HepG2 (cell line): ENCODE measurements around the gene RPL5. TPM values are rescaled to one million over a fixed set of nuclear protein-coding genes. Genes with fewer than 3 reads are reported as not detected.

ENCODE experiments used
- ATF2 ChIP-seq: sonication (generic); formaldehyde crosslinking; IDR thresholded peaks from 2 replicates; pipeline ENCODE4 v1.4.0; 2020; ENCODE audit warnings: missing genetic modification reagents
- CHD4 ChIP-seq: fragments of 200-600 bp; sonication (generic); IDR thresholded peaks from 2 replicates; pipeline ENCODE4 v1.7.0; 2017; ENCODE audit warnings: mild to moderate bottlenecking, low read length, borderline replicate concordance
- FOSL1 ChIP-seq: sonication (generic); formaldehyde crosslinking; IDR thresholded peaks from 2 replicates; pipeline ENCODE4 v1.9.0; 2021; ENCODE audit warnings: missing genetic modification reagents, borderline replicate concordance
- HNRNPH1 ChIP-seq: fragments of 200-400 bp; formaldehyde crosslinking; optimal IDR thresholded peaks from 2 replicates; pipeline ENCODE3; 2017; ENCODE audit warnings: mild to moderate bottlenecking, low read depth, low read length
- KDM6A ChIP-seq: IDR thresholded peaks from 2 replicates; pipeline ENCODE4 v1.6.1; 2016; ENCODE audit warnings: low read depth
- MEIS2 ChIP-seq: sonication (generic); formaldehyde crosslinking; IDR thresholded peaks from 2 replicates; pipeline ENCODE4 v1.9.0; 2021; ENCODE audit warnings: mild to moderate bottlenecking, missing genetic modification reagents
- MLX ChIP-seq: IDR thresholded peaks from 2 replicates; pipeline ENCODE4 v1.6.1; 2016
- NFE2L2 ChIP-seq: fragments of 150-350 bp; IDR thresholded peaks from 2 replicates; pipeline ENCODE4 v1.6.1; 2014; ENCODE audit warnings: low read length
- NR2F1 ChIP-seq, 2 experiments: fragments of 450-650 bp in 1 of 2; formaldehyde crosslinking in 1 of 2; IDR thresholded peaks; 2 replicates each; pipeline versions ENCODE4 v1.5.0 to v1.6.1; 2016 to 2020; ENCODE audit warnings: mild to moderate bottlenecking in 1 of 2, missing compliant biosample characterization in 1 of 2, missing genetic modification reagents in 1 of 2, moderate library complexity in 1 of 2
- NRL ChIP-seq: sonication (generic); formaldehyde crosslinking; IDR thresholded peaks from 2 replicates; pipeline ENCODE4 v1.5.0; 2020; ENCODE audit warnings: missing genetic modification reagents, mild to moderate bottlenecking, moderate library complexity, borderline replicate concordance
- SOX5 ChIP-seq: IDR thresholded peaks from 2 replicates; pipeline ENCODE4 v1.6.1; 2016; ENCODE audit warnings: borderline replicate concordance
- ZBTB20 ChIP-seq: sonication (generic); formaldehyde crosslinking; IDR thresholded peaks from 2 replicates; pipeline ENCODE4 v1.8.1; 2023; ENCODE audit warnings: missing genetic modification reagents, low read depth, mild to moderate bottlenecking, borderline replicate concordance
- ZFP90 ChIP-seq: sonication (generic); formaldehyde crosslinking; IDR thresholded peaks from 2 replicates; pipeline ENCODE4 v1.8.0; 2022; ENCODE audit warnings: missing genetic modification reagents, mild to moderate bottlenecking, inconsistent platforms, borderline replicate concordance
- ZHX1 ChIP-seq: sonication (generic); formaldehyde crosslinking; IDR thresholded peaks from 2 replicates; pipeline ENCODE4 v1.8.1; 2022; ENCODE audit warnings: low read depth, mild to moderate bottlenecking, missing genetic modification reagents
- ZNF136 ChIP-seq: sonication (generic); formaldehyde crosslinking; IDR thresholded peaks from 2 replicates; pipeline ENCODE4 v1.8.1; 2022; ENCODE audit warnings: low read depth, mild to moderate bottlenecking, moderate library complexity, missing genetic modification reagents
- ZNF281 ChIP-seq: sonication (generic); formaldehyde crosslinking; IDR thresholded peaks from 2 replicates; pipeline ENCODE4 v1.4.0; 2020; ENCODE audit warnings: missing genetic modification reagents, borderline replicate concordance
- ZNF557 ChIP-seq: sonication (generic); formaldehyde crosslinking; IDR thresholded peaks from 2 replicates; pipeline ENCODE4 v1.4.0; 2020; ENCODE audit warnings: missing genetic modification reagents
- ZNF558 ChIP-seq: sonication (generic); formaldehyde crosslinking; IDR thresholded peaks from 2 replicates; pipeline ENCODE4 v1.9.0; 2022; ENCODE audit warnings: mild to moderate bottlenecking, missing genetic modification reagents, borderline replicate concordance
- ZNF775 ChIP-seq: sonication (generic); formaldehyde crosslinking; IDR thresholded peaks from 2 replicates; pipeline ENCODE4 v1.4.0; 2020; ENCODE audit warnings: missing genetic modification reagents, mild to moderate bottlenecking, moderate library complexity, borderline replicate concordance
- ZNF781 ChIP-seq: sonication (generic); formaldehyde crosslinking; IDR thresholded peaks from 2 replicates; pipeline ENCODE4 v1.5.1; 2020; ENCODE audit warnings: borderline replicate concordance, mild to moderate bottlenecking, missing genetic modification reagents; ENCODE audit errors: not compliant biosample characterization
- ZSCAN9 ChIP-seq: IDR thresholded peaks from 2 replicates; pipeline ENCODE4 v1.6.1; 2016; ENCODE audit warnings: borderline replicate concordance
- polyA plus RNA-seq, 8 experiments: library from polyadenylated mRNA; depleted of rRNA in 3 of 8; stranded (reverse) in 7 of 8; unstranded in 1 of 8; fragments of >200 nt; fragmentation: Illumina TruSeq in 4 of 8; extraction: Trizol in 4 of 8; gene quantifications; 2 replicates each; pipeline versions ENCODE4 v1.2.1 to v1.2.3, GENCODE V29; 2011 to 2016; ENCODE audit warnings: low read depth in 4 of 8, missing spikeins in 1 of 8, mixed read lengths in 1 of 8; ENCODE audit not compliant: insufficient read depth in 1 of 8
- total RNA-seq, 5 experiments: library from RNA; depleted of rRNA; stranded (reverse); fragments of >200 nt; fragmentation: Illumina TruSeq; extraction: Trizol; gene quantifications; 2 replicates each; pipeline ENCODE4 v1.2.3, GENCODE V29; 2016; ENCODE audit warnings: low read depth in 1 of 5

Gene RPL5
- total and polyA plus RNA-seq, 2 of the 13 experiments (the other 11 are each of a cell fraction or from before 2014, with no cell fraction given), result 2,304 to 2,520 TPM

GRCh38 chr1:92784639-92785500 is 47.0 kb upstream of the RPL5 start, which contains the start of gene EVI5 (continued):
- TF ChIP-seq NFE2L2 (no peak), ZNF558 (CRISPR knock-in tag) (peak; percentile 97; the same call in 1 of the 2 replicates), ZNF281 (CRISPR knock-in tag) (peak; percentile 76), NR2F1 (CRISPR knock-in tag; IDR thresholded peaks at IDR 0.05) (no peak), ZBTB20 (CRISPR knock-in tag) (peak; percentile 97), MEIS2 (CRISPR knock-in tag) (peak; percentile 98), ZFP90 (CRISPR knock-in tag) (peak; percentile 98), FOSL1 (CRISPR knock-in tag) (peak; percentile 47; the same call in 1 of the 2 replicates), ZSCAN9 (peak; percentile 98), ZNF557 (CRISPR knock-in tag) (peak; percentile 99), MLX (CRISPR knock-in tag) (peak; percentile 79), HNRNPH1 (no peak), NRL (peak; percentile 99), ZNF775 (CRISPR knock-in tag) (peak; percentile 81; the same call in 1 of the 2 replicates), ZNF781 (CRISPR knock-in tag) (peak; percentile 99), CHD4 (no peak), SOX5 (CRISPR knock-in tag) (peak; percentile 63), ZNF136 (CRISPR knock-in tag) (peak; percentile 81; the same call in 1 of the 2 replicates), KDM6A (CRISPR knock-in tag) (0 out of 2 replicates have a peak, but pooled peaks have one; percentile 45), ZHX1 (peak; percentile 96), ATF2 (peak; percentile 65)
